Prostate gland (tissue), 2 donors: ENCODE data around the gene PLA2G2D. TPM values are rescaled to one million over a fixed set of nuclear protein-coding genes. Genes with fewer than 3 reads are reported as not detected.

ENCODE experiments used
- DNase-seq: peaks from one replicate; pipeline ENCODE4 v3.0.0-alpha.2; 2019; ENCODE audit warnings: low spot score
- H3K27ac ChIP-seq, 2 donors: fragments of 200-600 bp; sonication (generic); 2 replicates each; pipeline ENCODE4 v1.5.1; 2017 to 2019
- H3K27me3 ChIP-seq: fragments of 200-600 bp; sonication (generic); replicated peaks from 2 replicates; pipeline ENCODE4 v1.5.1; 2019; ENCODE audit not compliant: insufficient read depth
- H3K36me3 ChIP-seq, 2 donors: fragments of 200-600 bp; sonication (generic); 1 replicate in 1 of 2; 2 replicates in 1 of 2; pipeline versions ENCODE4 v1.5.1 to v1.8.1; 2017 to 2019
- H3K4me1 ChIP-seq: fragments of 200-600 bp; sonication (generic); replicated peaks from 2 replicates; pipeline ENCODE4 v1.5.1; 2019
- H3K4me3 ChIP-seq, 2 donors: fragments of 200-600 bp; sonication (generic); 2 replicates each; pipeline ENCODE4 v1.5.1; 2017 to 2019
- H3K9me3 ChIP-seq: fragments of 200-600 bp; sonication (generic); 2 replicates; pipeline ENCODE4 v1.5.1; 2017
- CTCF ChIP-seq, 4 experiments: fragments of 200-600 bp in 2 of 4; fragments of 450-650 bp in 2 of 4; sonication (generic) in 2 of 4; IDR thresholded peaks; 1 replicate in 3 of 4; 2 replicates in 1 of 4; pipeline ENCODE4 v1.5.1; 2016 to 2019; ENCODE audit warnings: antibody characterized with exemption in 4 of 4, mild to moderate bottlenecking in 2 of 4, moderate library complexity in 2 of 4
- POLR2A ChIP-seq: fragments of 450-650 bp; IDR thresholded peaks from one replicate; pipeline ENCODE4 v1.6.1; 2016; ENCODE audit warnings: antibody characterized with exemption, mild to moderate bottlenecking
- POLR2AphosphoS5 ChIP-seq: sonication (generic); formaldehyde crosslinking; IDR thresholded peaks from one replicate; pipeline ENCODE4 v1.6.1; 2017; ENCODE audit warnings: antibody characterized with exemption
- WGBS: methylation state at CpG from one replicate; pipeline ENCODE4 v1.1.5; 2018; 5-methylcytosine and 5-hydroxymethylcytosine counted together
- intact Hi-C: fragments of 100-400 bp; cut with DNase I; formaldehyde crosslinking; loops from one replicate; pipeline ENCODE4 v1.14.2; 2022
- total RNA-seq, 2 donors: library from RNA; depleted of rRNA; stranded (reverse); fragments of >200 nt; gene quantifications; one replicate each; pipeline ENCODE4 v1.1.0, GENCODE V29; 2016

The PLA2G2D gene
- total RNA-seq, 2 donors from 2014 or later, result not detected

- Histone ChIP-seq H3K27me3 (no peaks in the 10 kb centered on the region), H3K27ac (no peak overlapping the region), H3K36me3 (no peaks in the 10 kb centered on the region), H3K4me3 (no peak overlapping the region), H3K4me1 (peaks cover 6% of the 10 kb centered on the region), H3K9me3 (no peaks in the 10 kb centered on the region)
- intact Hi-C loops, result no loop called here
- TF ChIP-seq POLR2AphosphoS5, result no peak
- TF ChIP-seq POLR2A, result no peak
- TF ChIP-seq CTCF (IDR thresholded peaks at IDR 0.05), result no peak
- no peak for DNase-seq
- 69% methylated on average over 13 of the region's 13 CpGs for WGBS
Measured at GRCh38 chr1:20143734-20144565, 24.6 kb upstream of the PLA2G2D start.

- peaks cover 6% of the 10 kb centered on the region for H3K4me1 ChIP-seq
- H3K4me3 ChIP-seq, result no peak overlapping the region
- 95% methylated on average over 8 of the region's 8 CpGs for WGBS
- no peaks in the 10 kb centered on the region for H3K36me3 ChIP-seq
- intact Hi-C loops, result no loop called here
- no peaks in the 10 kb centered on the region for H3K9me3 ChIP-seq
- no peak for DNase-seq
- TF ChIP-seq POLR2A (no peak), CTCF (IDR thresholded peaks at IDR 0.05) (no peak), POLR2AphosphoS5 (no peak)
- H3K27me3 ChIP-seq, result no peaks in the 10 kb centered on the region
- H3K27ac ChIP-seq, result no peak overlapping the region
Measured at GRCh38 chr1:20143318-20143717, 24.0 kb upstream of the PLA2G2D start.

- Histone ChIP-seq H3K4me1 (peaks cover 6% of the 10 kb centered on the region), H3K36me3 (no peaks in the 10 kb centered on the region), H3K27ac (no peak overlapping the region), H3K27me3 (no peaks in the 10 kb centered on the region), H3K4me3 (no peak overlapping the region), H3K9me3 (no peaks in the 10 kb centered on the region)
- 84% methylated on average over 13 of the region's 13 CpGs for WGBS
- no peak for TF ChIP-seq POLR2A
- no peak for TF ChIP-seq POLR2AphosphoS5
- no peak for TF ChIP-seq CTCF (IDR thresholded peaks at IDR 0.05)
- no peak for DNase-seq
- intact Hi-C loops, result no loop called here
Measured at GRCh38 chr1:20142001-20142710, 22.8 kb upstream of the PLA2G2D start.

GRCh38 chr1:20141466-20141865, 22.1 kb upstream of the PLA2G2D start:
- Histone ChIP-seq H3K36me3 (no peaks in the 10 kb centered on the region), H3K27me3 (no peaks in the 10 kb centered on the region), H3K27ac (no peak overlapping the region), H3K4me1 (peaks cover 6% of the 10 kb centered on the region), H3K4me3 (no peak overlapping the region), H3K9me3 (no peaks in the 10 kb centered on the region)
- 92% methylated on average over 7 of the region's 7 CpGs for WGBS
- TF ChIP-seq POLR2A (no peak), POLR2AphosphoS5 (no peak), CTCF (IDR thresholded peaks at IDR 0.05) (no peak)
- no peak for DNase-seq
- intact Hi-C loops, result no loop called here
